HepG2 (cell line): Measurements from ENCODE around the gene KCTD5. TPM values are rescaled to one million over a fixed set of nuclear protein-coding genes. Genes with fewer than 3 reads are reported as not detected.

ENCODE experiments used
- AHR ChIP-seq: IDR thresholded peaks from 2 replicates; pipeline ENCODE4 v1.6.1; 2018; ENCODE audit warnings: missing genetic modification reagents, missing compliant biosample characterization
- ATRX ChIP-seq: sonication (generic); formaldehyde crosslinking; IDR thresholded peaks from 2 replicates; pipeline ENCODE4 v1.4.0; 2020; ENCODE audit warnings: missing genetic modification reagents, borderline replicate concordance
- BRCA1 ChIP-seq: sonication (generic); formaldehyde crosslinking; IDR thresholded peaks from 2 replicates; pipeline ENCODE4 v1.4.0; 2020; ENCODE audit warnings: missing genetic modification reagents
- DPF2 ChIP-seq: sonication (generic); formaldehyde crosslinking; IDR thresholded peaks from 2 replicates; pipeline ENCODE4 v1.4.0; 2020; ENCODE audit warnings: mild to moderate bottlenecking, low read depth, missing genetic modification reagents, borderline replicate concordance
- HDAC2 ChIP-seq: sonication (generic); formaldehyde crosslinking; IDR thresholded peaks from 2 replicates; pipeline ENCODE4 v1.4.0; 2020; ENCODE audit warnings: missing genetic modification reagents
- HMG20B ChIP-seq: conservative IDR thresholded peaks from 2 replicates; pipeline ENCODE4 v1.6.1; 2016; ENCODE audit warnings: missing genetic modification reagents, missing compliant biosample characterization
- KAT2B ChIP-seq: fragments of 150-350 bp; IDR thresholded peaks from 2 replicates; pipeline ENCODE4 v1.6.1; 2014; ENCODE audit warnings: low read depth, low read length, borderline replicate concordance
- KLF15 ChIP-seq: sonication (generic); formaldehyde crosslinking; IDR thresholded peaks from 2 replicates; pipeline ENCODE4 v1.8.1; 2023; ENCODE audit warnings: borderline replicate concordance, mild to moderate bottlenecking, inconsistent platforms, missing genetic modification reagents, mixed read lengths
- MEF2D ChIP-seq: sonication (generic); formaldehyde crosslinking; IDR thresholded peaks from 2 replicates; pipeline ENCODE4 v1.5.1; 2020; ENCODE audit warnings: mild to moderate bottlenecking, missing genetic modification reagents
- MEIS2 ChIP-seq: sonication (generic); formaldehyde crosslinking; IDR thresholded peaks from 2 replicates; pipeline ENCODE4 v1.9.0; 2021; ENCODE audit warnings: mild to moderate bottlenecking, missing genetic modification reagents
- MLX ChIP-seq: IDR thresholded peaks from 2 replicates; pipeline ENCODE4 v1.6.1; 2016
- MTA1 ChIP-seq: sonication (generic); formaldehyde crosslinking; IDR thresholded peaks from 2 replicates; pipeline ENCODE4 v1.4.0; 2020; ENCODE audit warnings: missing genetic modification reagents, mild to moderate bottlenecking, borderline replicate concordance
- NFE2L2 ChIP-seq: fragments of 150-350 bp; IDR thresholded peaks from 2 replicates; pipeline ENCODE4 v1.6.1; 2014; ENCODE audit warnings: low read length
- PHF5A ChIP-seq: IDR thresholded peaks from one replicate; pipeline ENCODE4 v1.6.1; 2018; ENCODE audit warnings: low read depth, missing genetic modification reagents; ENCODE audit not compliant: unreplicated experiment
- POLR2AphosphoS2 ChIP-seq: IDR thresholded peaks from 2 replicates; pipeline ENCODE4 v1.6.1; 2011; ENCODE audit warnings: low read depth, low read length, improper control_type of control experiment
- TAF15 ChIP-seq: fragments of 200-400 bp; formaldehyde crosslinking; IDR thresholded peaks from one replicate; pipeline ENCODE4 v1.6.1; 2018; ENCODE audit warnings: mild to moderate bottlenecking, low read depth, low read length; ENCODE audit not compliant: poor library complexity, severe bottlenecking
- ZBTB34 ChIP-seq: sonication (generic); formaldehyde crosslinking; IDR thresholded peaks from 2 replicates; pipeline ENCODE4 v1.8.0; 2022; ENCODE audit warnings: mild to moderate bottlenecking, missing genetic modification reagents
- ZNF143 ChIP-seq: sonication (generic); formaldehyde crosslinking; IDR thresholded peaks from 2 replicates; pipeline ENCODE4 v1.4.0; 2020; ENCODE audit warnings: missing genetic modification reagents
- ZNF562 ChIP-seq: sonication (generic); formaldehyde crosslinking; IDR thresholded peaks from 2 replicates; pipeline ENCODE4 v1.8.0; 2022; ENCODE audit warnings: missing genetic modification reagents, borderline replicate concordance
- ZNF839 ChIP-seq: sonication (generic); formaldehyde crosslinking; IDR thresholded peaks from 2 replicates; pipeline ENCODE4 v1.4.0; 2020; ENCODE audit warnings: missing genetic modification reagents, mild to moderate bottlenecking, borderline replicate concordance
- polyA plus RNA-seq, 8 experiments: library from polyadenylated mRNA; depleted of rRNA in 3 of 8; stranded (reverse) in 7 of 8; unstranded in 1 of 8; fragments of >200 nt; fragmentation: Illumina TruSeq in 4 of 8; extraction: Trizol in 4 of 8; gene quantifications; 2 replicates each; pipeline versions ENCODE4 v1.2.1 to v1.2.3, GENCODE V29; 2011 to 2016; ENCODE audit warnings: low read depth in 4 of 8, missing spikeins in 1 of 8, mixed read lengths in 1 of 8; ENCODE audit not compliant: insufficient read depth in 1 of 8
- total RNA-seq, 5 experiments: library from RNA; depleted of rRNA; stranded (reverse); fragments of >200 nt; fragmentation: Illumina TruSeq; extraction: Trizol; gene quantifications; 2 replicates each; pipeline ENCODE4 v1.2.3, GENCODE V29; 2016; ENCODE audit warnings: low read depth in 1 of 5
- TF ChIP-seq, protein P1 (sequence below): sonication (generic); formaldehyde crosslinking; IDR thresholded peaks from 2 replicates; pipeline ENCODE4 v1.4.0; 2020; ENCODE audit warnings: missing genetic modification reagents
- TF ChIP-seq, protein P2 (sequence below): sonication (generic); formaldehyde crosslinking; IDR thresholded peaks from 2 replicates; pipeline ENCODE4 v1.4.0; 2020; ENCODE audit warnings: mild to moderate bottlenecking, low read depth, missing genetic modification reagents
- TF ChIP-seq, protein P3 (sequence below): sonication (generic); formaldehyde crosslinking; IDR thresholded peaks from 2 replicates; pipeline ENCODE4 v1.4.0; 2020; ENCODE audit warnings: missing genetic modification reagents

The KCTD5 gene
- total and polyA plus RNA-seq, 2 of the 13 experiments (the other 11 are each of a cell fraction or from before 2014, with no cell fraction given), result 25.4 to 29.8 TPM

GRCh38 chr16:2752035-2752849 is 69.9 kb downstream of the KCTD5 start, which contains the start of gene SRRM2 (continued):
- TF ChIP-seq KLF15 (CRISPR knock-in tag) (0 out of 2 replicates have a peak, but pooled peaks have one; percentile 22), ATRX (no peak), HDAC2 (0 out of 2 replicates have a peak, but pooled peaks have one; percentile 43), TAF15 (peak; percentile 78), ZNF839 (no peak), NFE2L2 (no peak), DPF2 (CRISPR knock-in tag) (no peak), ZNF562 (CRISPR knock-in tag) (no peak; the same call in 1 of the 2 replicates), MLX (CRISPR knock-in tag) (no peak; the same call in 1 of the 2 replicates), KAT2B (no peak), ZBTB34 (CRISPR knock-in tag) (no peak), MEF2D (CRISPR knock-in tag) (peak; percentile 92), POLR2AphosphoS2 (peak; percentile 70; the same call in 1 of the 2 replicates), MEIS2 (CRISPR knock-in tag) (peak; percentile 18; the same call in 1 of the 2 replicates), BRCA1 (CRISPR knock-in tag) (peak; percentile 61; the same call in 1 of the 2 replicates), ZNF143 (CRISPR knock-in tag) (peak; percentile 95), PHF5A (no peak), MTA1 (no peak), AHR (CRISPR knock-in tag) (peak; percentile 69), HMG20B (no peak)
- TF ChIP-seq, protein P1, sequence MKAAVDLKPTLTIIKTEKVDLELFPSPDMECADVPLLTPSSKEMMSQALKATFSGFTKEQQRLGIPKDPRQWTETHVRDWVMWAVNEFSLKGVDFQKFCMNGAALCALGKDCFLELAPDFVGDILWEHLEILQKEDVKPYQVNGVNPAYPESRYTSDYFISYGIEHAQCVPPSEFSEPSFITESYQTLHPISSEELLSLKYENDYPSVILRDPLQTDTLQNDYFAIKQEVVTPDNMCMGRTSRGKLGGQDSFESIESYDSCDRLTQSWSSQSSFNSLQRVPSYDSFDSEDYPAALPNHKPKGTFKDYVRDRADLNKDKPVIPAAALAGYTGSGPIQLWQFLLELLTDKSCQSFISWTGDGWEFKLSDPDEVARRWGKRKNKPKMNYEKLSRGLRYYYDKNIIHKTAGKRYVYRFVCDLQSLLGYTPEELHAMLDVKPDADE (CRISPR knock-in tag), result peak; percentile 21; the same call in 1 of the 2 replicates
- TF ChIP-seq, protein P2, sequence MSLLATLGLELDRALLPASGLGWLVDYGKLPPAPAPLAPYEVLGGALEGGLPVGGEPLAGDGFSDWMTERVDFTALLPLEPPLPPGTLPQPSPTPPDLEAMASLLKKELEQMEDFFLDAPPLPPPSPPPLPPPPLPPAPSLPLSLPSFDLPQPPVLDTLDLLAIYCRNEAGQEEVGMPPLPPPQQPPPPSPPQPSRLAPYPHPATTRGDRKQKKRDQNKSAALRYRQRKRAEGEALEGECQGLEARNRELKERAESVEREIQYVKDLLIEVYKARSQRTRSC (CRISPR knock-in tag), result no peak
- TF ChIP-seq, protein P3, sequence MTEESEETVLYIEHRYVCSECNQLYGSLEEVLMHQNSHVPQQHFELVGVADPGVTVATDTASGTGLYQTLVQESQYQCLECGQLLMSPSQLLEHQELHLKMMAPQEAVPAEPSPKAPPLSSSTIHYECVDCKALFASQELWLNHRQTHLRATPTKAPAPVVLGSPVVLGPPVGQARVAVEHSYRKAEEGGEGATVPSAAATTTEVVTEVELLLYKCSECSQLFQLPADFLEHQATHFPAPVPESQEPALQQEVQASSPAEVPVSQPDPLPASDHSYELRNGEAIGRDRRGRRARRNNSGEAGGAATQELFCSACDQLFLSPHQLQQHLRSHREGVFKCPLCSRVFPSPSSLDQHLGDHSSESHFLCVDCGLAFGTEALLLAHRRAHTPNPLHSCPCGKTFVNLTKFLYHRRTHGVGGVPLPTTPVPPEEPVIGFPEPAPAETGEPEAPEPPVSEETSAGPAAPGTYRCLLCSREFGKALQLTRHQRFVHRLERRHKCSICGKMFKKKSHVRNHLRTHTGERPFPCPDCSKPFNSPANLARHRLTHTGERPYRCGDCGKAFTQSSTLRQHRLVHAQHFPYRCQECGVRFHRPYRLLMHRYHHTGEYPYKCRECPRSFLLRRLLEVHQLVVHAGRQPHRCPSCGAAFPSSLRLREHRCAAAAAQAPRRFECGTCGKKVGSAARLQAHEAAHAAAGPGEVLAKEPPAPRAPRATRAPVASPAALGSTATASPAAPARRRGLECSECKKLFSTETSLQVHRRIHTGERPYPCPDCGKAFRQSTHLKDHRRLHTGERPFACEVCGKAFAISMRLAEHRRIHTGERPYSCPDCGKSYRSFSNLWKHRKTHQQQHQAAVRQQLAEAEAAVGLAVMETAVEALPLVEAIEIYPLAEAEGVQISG (CRISPR knock-in tag), result peak; percentile 90
